Nephron (organoid): ENCODE data around the gene SFR1.

ENCODE experiments used
- H3K27ac Mint-ChIP-seq, 3 experiments: 2 replicates each; pipeline ENCODE4 v1.8.0; 2020; ENCODE audit warnings: mixed read lengths in 3 of 3, mild to moderate bottlenecking in 2 of 3, moderate library complexity in 1 of 3
- H3K27me3 Mint-ChIP-seq: 2 replicates; pipeline ENCODE4 v1.8.0; 2021; ENCODE audit warnings: low read depth, mild to moderate bottlenecking, moderate library complexity, mixed read lengths
- H3K36me3 Mint-ChIP-seq: 2 replicates; pipeline ENCODE4 v1.8.0; 2020; ENCODE audit warnings: low read depth, mixed read lengths
- H3K4me1 Mint-ChIP-seq: 2 replicates; pipeline ENCODE4 v1.8.0; 2020; ENCODE audit warnings: mixed read lengths
- H3K4me3 Mint-ChIP-seq, 3 experiments: 2 replicates each; pipeline ENCODE4 v1.8.0; 2020; ENCODE audit warnings: mild to moderate bottlenecking in 3 of 3, mixed read lengths in 3 of 3, moderate library complexity in 2 of 3
- H3K9me3 Mint-ChIP-seq: 2 replicates; pipeline ENCODE4 v1.8.0; 2020; ENCODE audit warnings: mixed read lengths
- TF ChIP-seq, protein P1 (sequence below), 3 experiments: fragments of 200-600 bp; sonication (generic); IDR thresholded peaks; one replicate each; pipeline ENCODE4 v1.5.0; 2021; ENCODE audit warnings: antibody characterized with exemption in 3 of 3; ENCODE audit not compliant: unreplicated experiment in 3 of 3

The SFR1 gene

GRCh38 chr10:104128214-104128613, 6.2 kb downstream of the SFR1 start:
- TF ChIP-seq, protein P1, sequence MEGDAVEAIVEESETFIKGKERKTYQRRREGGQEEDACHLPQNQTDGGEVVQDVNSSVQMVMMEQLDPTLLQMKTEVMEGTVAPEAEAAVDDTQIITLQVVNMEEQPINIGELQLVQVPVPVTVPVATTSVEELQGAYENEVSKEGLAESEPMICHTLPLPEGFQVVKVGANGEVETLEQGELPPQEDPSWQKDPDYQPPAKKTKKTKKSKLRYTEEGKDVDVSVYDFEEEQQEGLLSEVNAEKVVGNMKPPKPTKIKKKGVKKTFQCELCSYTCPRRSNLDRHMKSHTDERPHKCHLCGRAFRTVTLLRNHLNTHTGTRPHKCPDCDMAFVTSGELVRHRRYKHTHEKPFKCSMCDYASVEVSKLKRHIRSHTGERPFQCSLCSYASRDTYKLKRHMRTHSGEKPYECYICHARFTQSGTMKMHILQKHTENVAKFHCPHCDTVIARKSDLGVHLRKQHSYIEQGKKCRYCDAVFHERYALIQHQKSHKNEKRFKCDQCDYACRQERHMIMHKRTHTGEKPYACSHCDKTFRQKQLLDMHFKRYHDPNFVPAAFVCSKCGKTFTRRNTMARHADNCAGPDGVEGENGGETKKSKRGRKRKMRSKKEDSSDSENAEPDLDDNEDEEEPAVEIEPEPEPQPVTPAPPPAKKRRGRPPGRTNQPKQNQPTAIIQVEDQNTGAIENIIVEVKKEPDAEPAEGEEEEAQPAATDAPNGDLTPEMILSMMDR (IDR thresholded peaks at IDR 0.05; ENCODE audit: unreplicated experiment in 3 of 3) = no peak
- H3K27ac Mint-ChIP-seq = no peak overlapping the region
- no peaks in the 10 kb centered on the region for H3K27me3 Mint-ChIP-seq
- no peaks in the 10 kb centered on the region for H3K9me3 Mint-ChIP-seq
- no peak overlapping the region for H3K4me3 Mint-ChIP-seq
- peaks cover 3% of the 10 kb centered on the region for H3K36me3 Mint-ChIP-seq
- peaks cover 5% of the 10 kb centered on the region for H3K4me1 Mint-ChIP-seq

DNA sequence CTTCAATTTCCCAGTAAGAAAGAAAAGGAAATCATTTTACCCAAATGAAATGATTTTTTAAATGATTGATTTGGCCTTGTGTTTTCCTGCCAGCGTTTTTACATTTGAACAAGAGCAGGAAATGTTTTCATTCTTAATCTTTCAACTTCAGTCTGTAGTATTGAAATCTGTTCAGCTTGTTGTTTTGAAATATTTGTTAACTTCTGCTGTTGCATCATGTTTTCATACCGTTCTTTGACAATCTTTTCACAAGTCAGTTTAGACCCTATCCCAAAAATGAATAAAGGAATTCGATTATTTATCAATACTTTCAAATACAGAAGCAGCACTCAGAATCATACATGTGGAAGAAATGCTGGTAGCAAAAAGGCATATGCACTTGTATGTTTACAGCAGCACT, 8.1 kb downstream of the SFR1 start:
- Mint-ChIP-seq H3K36me3 (peaks cover 3% of the 10 kb centered on the region), H3K27ac (no peak overlapping the region), H3K4me3 (no peak overlapping the region), H3K4me1 (no peaks in the 10 kb centered on the region), H3K27me3 (no peaks in the 10 kb centered on the region), H3K9me3 (no peaks in the 10 kb centered on the region)
- TF ChIP-seq, protein P1 (IDR thresholded peaks at IDR 0.05; ENCODE audit: unreplicated experiment in 3 of 3) = no peak

DNA sequence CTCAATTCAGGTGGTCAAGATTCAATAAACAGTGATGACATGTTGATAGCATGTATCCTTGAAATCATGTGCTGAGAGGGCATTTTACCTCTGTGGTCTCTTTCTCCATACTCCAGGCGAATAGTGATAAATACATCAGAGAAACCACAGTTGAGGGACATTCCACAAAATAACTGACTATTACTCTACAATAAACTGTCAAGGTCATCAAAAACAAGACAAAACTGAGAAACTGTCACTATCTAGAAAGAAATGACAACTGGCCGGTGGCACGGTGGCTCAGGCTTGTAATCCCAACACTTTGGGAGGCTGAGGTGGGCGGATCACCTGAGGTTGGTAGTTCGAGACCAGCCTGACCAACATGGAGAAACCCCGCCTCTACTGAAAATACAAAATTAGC, 16.2 kb downstream of the SFR1 start:
- H3K36me3 Mint-ChIP-seq = no peaks in the 10 kb centered on the region
- H3K27me3 Mint-ChIP-seq = no peaks in the 10 kb centered on the region
- TF ChIP-seq, protein P1 (IDR thresholded peaks at IDR 0.05; ENCODE audit: unreplicated experiment in 3 of 3) = no peak
- H3K9me3 Mint-ChIP-seq = no peaks in the 10 kb centered on the region
- H3K4me1 Mint-ChIP-seq = no peaks in the 10 kb centered on the region
- no peak overlapping the region for H3K27ac Mint-ChIP-seq
- H3K4me3 Mint-ChIP-seq = no peak overlapping the region

DNA sequence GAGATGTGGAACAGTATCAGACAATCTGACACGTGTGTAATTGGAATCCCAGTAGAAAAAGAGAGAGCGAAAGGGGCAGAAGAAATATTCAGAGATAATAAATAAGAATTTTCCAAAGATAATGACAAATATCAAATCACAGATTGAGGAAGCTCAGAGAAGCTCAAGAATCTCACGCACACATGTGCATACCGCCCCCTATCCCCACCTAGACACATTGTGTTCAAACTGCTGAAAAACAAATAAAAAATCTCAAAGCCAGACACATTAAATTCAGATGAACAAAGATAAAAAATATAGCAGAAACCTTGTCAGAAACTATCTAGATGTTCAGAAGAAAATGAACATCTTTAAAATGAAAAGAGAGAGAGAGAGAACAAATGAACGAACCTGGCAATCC, 17.2 kb downstream of the SFR1 start:
- H3K9me3 Mint-ChIP-seq = no peaks in the 10 kb centered on the region
- H3K4me1 Mint-ChIP-seq = no peaks in the 10 kb centered on the region
- no peak overlapping the region for H3K4me3 Mint-ChIP-seq
- H3K36me3 Mint-ChIP-seq = no peaks in the 10 kb centered on the region
- H3K27ac Mint-ChIP-seq = no peak overlapping the region
- H3K27me3 Mint-ChIP-seq = no peaks in the 10 kb centered on the region
- TF ChIP-seq, protein P1 (IDR thresholded peaks at IDR 0.05; ENCODE audit: unreplicated experiment in 3 of 3) = no peak

DNA sequence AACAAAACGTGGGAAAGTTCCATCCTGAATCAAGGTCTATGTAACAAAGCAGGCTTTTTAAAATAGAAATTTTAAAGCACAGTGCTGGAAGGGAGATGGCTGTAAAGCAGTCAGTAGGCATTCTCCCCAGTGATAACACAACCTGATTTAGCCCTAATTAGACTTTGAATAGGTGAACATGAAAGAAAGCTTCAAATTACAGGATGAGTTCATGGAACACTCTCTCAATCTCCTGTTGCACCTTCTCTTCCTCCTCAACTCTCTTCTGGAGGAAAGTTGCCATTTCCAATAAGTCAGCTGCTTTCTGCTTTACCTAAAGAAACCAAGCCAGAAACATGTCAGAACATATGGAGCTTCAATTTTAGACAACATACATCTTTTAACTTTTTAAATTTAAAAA, 20.1 kb downstream of the SFR1 start:
- no peaks in the 10 kb centered on the region for H3K9me3 Mint-ChIP-seq
- H3K27ac Mint-ChIP-seq = no peak overlapping the region
- no peaks in the 10 kb centered on the region for H3K27me3 Mint-ChIP-seq
- TF ChIP-seq, protein P1 (IDR thresholded peaks at IDR 0.05; ENCODE audit: unreplicated experiment in 3 of 3) = no peak
- H3K36me3 Mint-ChIP-seq = no peaks in the 10 kb centered on the region
- no peak overlapping the region for H3K4me3 Mint-ChIP-seq
- H3K4me1 Mint-ChIP-seq = no peaks in the 10 kb centered on the region

GRCh38 chr10:104143829-104144228, 21.9 kb downstream of the SFR1 start:
- no peak overlapping the region for H3K4me3 Mint-ChIP-seq
- no peaks in the 10 kb centered on the region for H3K36me3 Mint-ChIP-seq
- no peaks in the 10 kb centered on the region for H3K27me3 Mint-ChIP-seq
- TF ChIP-seq, protein P1 (IDR thresholded peaks at IDR 0.05; ENCODE audit: unreplicated experiment in 3 of 3) = no peak
- no peak overlapping the region for H3K27ac Mint-ChIP-seq
- H3K4me1 Mint-ChIP-seq = no peaks in the 10 kb centered on the region
- H3K9me3 Mint-ChIP-seq = no peaks in the 10 kb centered on the region
